Measurements from ENCODE around the gene PHLDA3. TPM values are rescaled to one million over a fixed set of nuclear protein-coding genes. Genes with fewer than 3 reads are reported as not detected.

PHLDA3 gene
- total and polyA plus RNA-seq, 10 donors, result 3.6 to 17.4 (median 6.8) TPM

DNA sequence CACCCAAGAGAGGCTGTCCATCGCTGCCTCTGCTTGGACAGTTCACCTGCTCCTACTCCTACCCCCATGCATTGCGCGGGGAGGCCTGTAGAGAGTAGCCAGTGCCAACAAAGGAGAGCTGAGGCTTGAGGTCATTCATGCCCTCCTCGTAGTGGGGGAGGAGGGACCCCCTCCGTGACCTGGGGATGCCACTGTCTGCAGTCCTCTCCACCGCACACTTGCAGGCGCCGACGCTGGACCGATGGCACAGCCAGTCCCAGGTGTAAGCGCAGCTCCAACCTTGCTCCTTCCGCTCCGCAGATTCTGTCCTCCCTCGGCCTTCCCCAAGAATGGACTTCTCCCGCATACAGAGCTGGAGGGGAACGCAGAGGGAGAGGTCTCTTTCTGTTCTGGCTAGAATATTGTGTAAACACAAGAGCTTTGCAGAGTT is 672 bp upstream of the PHLDA3 start:
- Histone ChIP-seq H3K4me3 (peak overlapping the region in 7 of 8 donors; percentile 43 to 78 (median 54)), H3K4me1 (peaks cover 0 to 31% (median 17%) of the 10 kb centered on the region in 6 donors), H3K27ac (peak overlapping the region in 5 of 8 donors; percentile 64 to 86 (median 82)), H3K9me3 (no peaks in the 10 kb centered on the region), H3K27me3 (replicated peaks in 1 of 7) (peaks cover 0 to 50% (median 18%) of the 10 kb centered on the region in 7 donors), H3K36me3 (peaks cover 0 to 14% (median 0%) of the 10 kb centered on the region in 6 donors)
- DNase-seq, result no peak
- TF ChIP-seq, protein P1, sequence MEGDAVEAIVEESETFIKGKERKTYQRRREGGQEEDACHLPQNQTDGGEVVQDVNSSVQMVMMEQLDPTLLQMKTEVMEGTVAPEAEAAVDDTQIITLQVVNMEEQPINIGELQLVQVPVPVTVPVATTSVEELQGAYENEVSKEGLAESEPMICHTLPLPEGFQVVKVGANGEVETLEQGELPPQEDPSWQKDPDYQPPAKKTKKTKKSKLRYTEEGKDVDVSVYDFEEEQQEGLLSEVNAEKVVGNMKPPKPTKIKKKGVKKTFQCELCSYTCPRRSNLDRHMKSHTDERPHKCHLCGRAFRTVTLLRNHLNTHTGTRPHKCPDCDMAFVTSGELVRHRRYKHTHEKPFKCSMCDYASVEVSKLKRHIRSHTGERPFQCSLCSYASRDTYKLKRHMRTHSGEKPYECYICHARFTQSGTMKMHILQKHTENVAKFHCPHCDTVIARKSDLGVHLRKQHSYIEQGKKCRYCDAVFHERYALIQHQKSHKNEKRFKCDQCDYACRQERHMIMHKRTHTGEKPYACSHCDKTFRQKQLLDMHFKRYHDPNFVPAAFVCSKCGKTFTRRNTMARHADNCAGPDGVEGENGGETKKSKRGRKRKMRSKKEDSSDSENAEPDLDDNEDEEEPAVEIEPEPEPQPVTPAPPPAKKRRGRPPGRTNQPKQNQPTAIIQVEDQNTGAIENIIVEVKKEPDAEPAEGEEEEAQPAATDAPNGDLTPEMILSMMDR (IDR thresholded peaks at IDR 0.05 in 8 of 11, conservative IDR thresholded peaks at IDR 0.05 in 3 of 11), result no peak
- TF ChIP-seq POLR2AphosphoS5 (IDR thresholded peaks at IDR 0.05) (no peak), POLR2A (IDR thresholded peaks at IDR 0.05) (no peak)
- intact Hi-C loops (cut with DNase I; ENCODE audit: low total_unique reads), result no loop called here
- WGBS, 5 donors, result 55 to 68% (median 61%) methylated on average over 13 to 16 of the region's 16 CpGs

- no peak for DNase-seq
- Histone ChIP-seq H3K4me1 (peaks cover 0 to 31% (median 17%) of the 10 kb centered on the region in 6 donors), H3K9me3 (no peaks in the 10 kb centered on the region), H3K36me3 (peaks cover 0 to 14% (median 0%) of the 10 kb centered on the region in 6 donors), H3K4me3 (peak overlapping the region; percentile 43 to 78 (median 54)), H3K27me3 (replicated peaks in 1 of 7) (peaks cover 0 to 50% (median 18%) of the 10 kb centered on the region in 7 donors), H3K27ac (peak overlapping the region; percentile 53 to 86 (median 80))
- TF ChIP-seq POLR2AphosphoS5 (IDR thresholded peaks at IDR 0.05) (peak in 2 of 3 donors; percentile 7 to 23), POLR2A (IDR thresholded peaks at IDR 0.05) (no peak)
- TF ChIP-seq, protein P1 (IDR thresholded peaks at IDR 0.05 in 8 of 11, conservative IDR thresholded peaks at IDR 0.05 in 3 of 11), result no peak
- intact Hi-C loops (cut with DNase I; ENCODE audit: low total_unique reads), result no loop called here
- WGBS, 5 donors, result 3 to 7% (median 4%) methylated on average over 6 to 44 of the region's 44 CpGs
These were observed 516 bp downstream of the PHLDA3 start for GRCh38 chr1:201468501-201468843.

DNA sequence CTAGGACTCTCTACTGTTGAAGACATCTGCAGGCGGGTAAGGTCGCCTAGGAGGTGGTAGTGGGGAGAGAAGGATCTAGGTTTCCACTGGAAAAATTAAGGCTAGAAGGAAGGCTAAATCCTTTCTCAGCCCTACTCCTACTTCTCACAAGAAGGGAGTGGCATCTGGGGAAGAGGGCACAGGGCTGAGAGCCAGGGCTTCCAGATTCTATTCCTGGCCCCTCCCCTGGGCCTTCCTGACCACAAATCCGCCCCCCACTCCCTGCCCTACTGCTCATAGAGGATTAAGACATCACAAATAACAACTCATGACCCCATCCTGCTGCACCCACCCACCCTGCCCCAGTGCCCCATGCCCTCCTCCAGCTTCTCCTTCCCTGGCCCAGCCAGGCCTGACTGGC is 2.5 kb downstream of the PHLDA3 start:
- TF ChIP-seq, protein P1 (IDR thresholded peaks at IDR 0.05 in 8 of 11, conservative IDR thresholded peaks at IDR 0.05 in 3 of 11), result no peak
- no peak for TF ChIP-seq POLR2AphosphoS5 (IDR thresholded peaks at IDR 0.05)
- no peak for TF ChIP-seq POLR2A (IDR thresholded peaks at IDR 0.05)
- H3K4me3 ChIP-seq, result peak overlapping the region in 2 of 8 donors; percentile 66 to 78
- H3K9me3 ChIP-seq, result no peaks in the 10 kb centered on the region
- H3K4me1 ChIP-seq, result peaks cover 0 to 31% (median 17%) of the 10 kb centered on the region in 6 donors
- DNase-seq, result no peak
- H3K27ac ChIP-seq, result peak overlapping the region in 3 of 8 donors; percentile 16 to 82 (median 21)
- intact Hi-C loops (cut with DNase I; ENCODE audit: low total_unique reads), result no loop called here
- peaks cover 0 to 14% (median 0%) of the 10 kb centered on the region in 6 donors for H3K36me3 ChIP-seq
- peaks cover 0 to 35% (median 18%) of the 10 kb centered on the region in 7 donors for H3K27me3 ChIP-seq (replicated peaks in 1 of 7)
- 68 to 83% (median 75%) methylated on average over 3 of the region's 3 CpGs for WGBS, 5 donors

- peak; percentile 49 for DNase-seq
- H3K27ac ChIP-seq, result peak overlapping the region in 2 of 8 donors; percentile 16 to 21
- no peak overlapping the region for H3K4me3 ChIP-seq
These were observed 3.2 kb downstream of the PHLDA3 start for GRCh38 chr1:201465698-201466290.

More at GRCh38 chr1:201465698-201466290, 3.2 kb downstream of the PHLDA3 start:
- peaks cover 0 to 33% (median 18%) of the 10 kb centered on the region in 7 donors for H3K27me3 ChIP-seq (replicated peaks in 1 of 7)
- peaks cover 0 to 14% (median 0%) of the 10 kb centered on the region in 6 donors for H3K36me3 ChIP-seq
- H3K9me3 ChIP-seq, result no peaks in the 10 kb centered on the region
- no peak for TF ChIP-seq POLR2A (IDR thresholded peaks at IDR 0.05)
- TF ChIP-seq, protein P1 (IDR thresholded peaks at IDR 0.05 in 8 of 11, conservative IDR thresholded peaks at IDR 0.05 in 3 of 11), result no peak
- no peak for TF ChIP-seq POLR2AphosphoS5 (IDR thresholded peaks at IDR 0.05)
- WGBS, 5 donors, result 81 to 95% (median 86%) methylated on average over 8 to 9 of the region's 9 CpGs
- H3K4me1 ChIP-seq, result peaks cover 0 to 31% (median 17%) of the 10 kb centered on the region in 6 donors
- intact Hi-C loops (cut with DNase I; ENCODE audit: low total_unique reads), result no loop called here
